ENCODE measurements around the gene BAG5.

BAG5 gene

GRCh38 chr14:103551338-103551762 is 11.1 kb downstream of the BAG5 start:
- no peak overlapping the region for H3K27ac ChIP-seq
- H3K9me3 ChIP-seq (ENCODE audit: low read depth, low read length), result no peaks in the 10 kb centered on the region
- TF ChIP-seq FOXP2 (optimal IDR thresholded peaks at IDR 0.05; ENCODE audit: control extremely low read depth, extremely low read length, insufficient read depth) (no peak), EZH2 (IDR thresholded peaks at IDR 0.05) (no peak), POLR2AphosphoS5 (IDR thresholded peaks at IDR 0.05; ENCODE audit: borderline replicate concordance, low read depth, low read length) (no peak)
- H3K4me3 ChIP-seq, result no peak overlapping the region
- DNase-seq (ENCODE audit: low read depth, low spot score), result no peak
- H3K36me3 ChIP-seq (ENCODE audit: insufficient read depth, low read length), result no peaks in the 10 kb centered on the region
- H3K9ac ChIP-seq (ENCODE audit: insufficient read length), result no peak overlapping the region

- peak overlapping the region; percentile 37 for H3K9ac ChIP-seq (ENCODE audit: insufficient read length)
Observed at GRCh38 chr14:103550451-103551337, 11.8 kb downstream of the BAG5 start.

GRCh38 chr14:103549361-103550311 is 12.8 kb downstream of the BAG5 start:
- Histone ChIP-seq H3K36me3 (ENCODE audit: insufficient read depth, low read length) (no peaks in the 10 kb centered on the region), H3K27ac (0 out of 2 replicates have a peak overlapping the region, but pooled peaks have one; percentile 2), H3K9me3 (ENCODE audit: low read depth, low read length) (no peaks in the 10 kb centered on the region), H3K4me3 (no peak overlapping the region), H3K9ac (ENCODE audit: insufficient read length) (no peak overlapping the region)
- TF ChIP-seq FOXP2 (optimal IDR thresholded peaks at IDR 0.05; ENCODE audit: control extremely low read depth, extremely low read length, insufficient read depth) (no peak), POLR2AphosphoS5 (IDR thresholded peaks at IDR 0.05; ENCODE audit: borderline replicate concordance, low read depth, low read length) (no peak), EZH2 (IDR thresholded peaks at IDR 0.05) (no peak)
- no peak for DNase-seq (ENCODE audit: low read depth, low spot score)

More at GRCh38 chr14:103550451-103551337, 11.8 kb downstream of the BAG5 start:
- no peaks in the 10 kb centered on the region for H3K9me3 ChIP-seq (ENCODE audit: low read depth, low read length)
- no peak for DNase-seq (ENCODE audit: low read depth, low spot score)
- H3K36me3 ChIP-seq (ENCODE audit: insufficient read depth, low read length), result no peaks in the 10 kb centered on the region
- no peak for TF ChIP-seq EZH2 (IDR thresholded peaks at IDR 0.05)
- no peak overlapping the region for H3K4me3 ChIP-seq
- H3K27ac ChIP-seq, result 0 out of 2 replicates have a peak overlapping the region, but pooled peaks have one; percentile 2

GRCh38 chr14:103548463-103549351 is 13.8 kb downstream of the BAG5 start:
- Histone ChIP-seq H3K9me3 (ENCODE audit: low read depth, low read length) (no peaks in the 10 kb centered on the region), H3K9ac (ENCODE audit: insufficient read length) (no peak overlapping the region), H3K27ac (no peak overlapping the region), H3K36me3 (ENCODE audit: insufficient read depth, low read length) (no peaks in the 10 kb centered on the region), H3K4me3 (no peak overlapping the region)
- no peak for DNase-seq (ENCODE audit: low read depth, low spot score)
- TF ChIP-seq FOXP2 (optimal IDR thresholded peaks at IDR 0.05; ENCODE audit: control extremely low read depth, extremely low read length, insufficient read depth) (no peak), POLR2AphosphoS5 (IDR thresholded peaks at IDR 0.05; ENCODE audit: borderline replicate concordance, low read depth, low read length) (no peak)

GRCh38 chr14:103547941-103548462 is 14.5 kb downstream of the BAG5 start:
- no peak for DNase-seq (ENCODE audit: low read depth, low spot score)
- TF ChIP-seq EZH2 (IDR thresholded peaks at IDR 0.05), result no peak
- TF ChIP-seq POLR2AphosphoS5 (IDR thresholded peaks at IDR 0.05; ENCODE audit: borderline replicate concordance, low read depth, low read length), result no peak
- no peak for TF ChIP-seq FOXP2 (optimal IDR thresholded peaks at IDR 0.05; ENCODE audit: control extremely low read depth, extremely low read length, insufficient read depth)

GRCh38 chr14:103547455-103547940 is 15.0 kb downstream of the BAG5 start:
- Histone ChIP-seq H3K36me3 (ENCODE audit: insufficient read depth, low read length) (no peaks in the 10 kb centered on the region), H3K9me3 (ENCODE audit: low read depth, low read length) (no peaks in the 10 kb centered on the region), H3K9ac (ENCODE audit: insufficient read length) (no peak overlapping the region), H3K4me3 (no peak overlapping the region), H3K27ac (no peak overlapping the region)
- DNase-seq (ENCODE audit: low read depth, low spot score), result no peak
- no peak for TF ChIP-seq EZH2 (IDR thresholded peaks at IDR 0.05)
- TF ChIP-seq POLR2AphosphoS5 (IDR thresholded peaks at IDR 0.05; ENCODE audit: borderline replicate concordance, low read depth, low read length), result no peak
- TF ChIP-seq FOXP2 (optimal IDR thresholded peaks at IDR 0.05; ENCODE audit: control extremely low read depth, extremely low read length, insufficient read depth), result no peak

More at GRCh38 chr14:103547941-103548462, 14.5 kb downstream of the BAG5 start:
- H3K36me3 ChIP-seq (ENCODE audit: insufficient read depth, low read length), result no peaks in the 10 kb centered on the region
- H3K27ac ChIP-seq, result no peak overlapping the region
- H3K9me3 ChIP-seq (ENCODE audit: low read depth, low read length), result no peaks in the 10 kb centered on the region
- no peak overlapping the region for H3K9ac ChIP-seq (ENCODE audit: insufficient read length)
- H3K4me3 ChIP-seq, result no peak overlapping the region

- no peak overlapping the region for H3K27ac ChIP-seq
- no peaks in the 10 kb centered on the region for H3K9me3 ChIP-seq (ENCODE audit: low read depth, low read length)
- TF ChIP-seq EZH2 (IDR thresholded peaks at IDR 0.05) (no peak), POLR2AphosphoS5 (IDR thresholded peaks at IDR 0.05; ENCODE audit: borderline replicate concordance, low read depth, low read length) (no peak), FOXP2 (optimal IDR thresholded peaks at IDR 0.05; ENCODE audit: control extremely low read depth, extremely low read length, insufficient read depth) (no peak)
- H3K36me3 ChIP-seq (ENCODE audit: insufficient read depth, low read length), result no peaks in the 10 kb centered on the region
- H3K9ac ChIP-seq (ENCODE audit: insufficient read length), result no peak overlapping the region
- no peak overlapping the region for H3K4me3 ChIP-seq
- DNase-seq (ENCODE audit: low read depth, low spot score), result no peak
Observed at GRCh38 chr14:103546652-103547454, 15.6 kb downstream of the BAG5 start.

Data from SK-N-MC (cell line).